T-helper 2 cell treated with Interferon-gamma antibody and Interleukin-4, amounts not matched to agents 100 ng/mL and 5 ng/mL, for 36 hours (primary cell): Measurements from ENCODE around the gene CHST14. TPM values are rescaled to one million over a fixed set of nuclear protein-coding genes. Genes with fewer than 3 reads are reported as not detected.
"Not testable (repeated sequence)": the region's sequence is repeated elsewhere in the genome, so short reads cannot be mapped to it uniquely, and the experiment has no call there.

Experiments used
- intact Hi-C: fragments of 100-400 bp; cut with micrococcal nuclease; formaldehyde crosslinking; loops from one replicate; pipeline ENCODE4 v1.15.1; 2023
- total RNA-seq: library from RNA; stranded (reverse); gene quantifications from 2 replicates; pipeline ENCODE4 v1.2.3, GENCODE V29; 2022

CHST14 gene
- total RNA-seq, 1 donor from 2014 or later, result 16.5 TPM

GRCh38 chr15:40440743-40441564 lies 29.8 kb upstream of the CHST14 start, which contains the start of gene BAHD1:
Gene BAHD1 (plus strand): TSS chr15:40440953. CDS start chr15:40458465, 17,512 bp downstream.
- intact Hi-C loops, result loop anchor here (1.0 to 5.0 kb wide), 4 partner anchors 30 to 126 kb away; partner anchors contain the start of genes CCDC32, CHST14 and RPUSD2

- intact Hi-C loops, result loop anchor here (1.0 to 5.0 kb wide), 4 partner anchors 29 to 147 kb away; partner anchors contain the start of genes CCDC32, CHST14 and RPUSD2
These were observed 28.9 kb upstream of the CHST14 start for GRCh38 chr15:40441565-40442531.

GRCh38 chr15:40443255-40443654 lies 27.5 kb upstream of the CHST14 start:
- intact Hi-C loops, result loop anchor here (5.0 kb wide), 2 partner anchors 64 to 124 kb away; partner anchors contain the start of genes CCDC32 and RPUSD2

GRCh38 chr15:40443846-40444245 lies 26.9 kb upstream of the CHST14 start:
- intact Hi-C loops, result loop anchor here (5.0 kb wide), 2 partner anchors 63 to 123 kb away; partner anchors contain the start of genes CCDC32 and RPUSD2

GRCh38 chr15:40444736-40445135 lies 26.0 kb upstream of the CHST14 start:
- intact Hi-C loops, result loop anchor here (5.0 kb wide), 2 partner anchors 63 to 123 kb away; partner anchors contain the start of genes CCDC32 and RPUSD2

GRCh38 chr15:40445421-40445922 lies 25.3 kb upstream of the CHST14 start:
- intact Hi-C loops, result no loop called here

GRCh38 chr15:40446144-40446543 lies 24.6 kb upstream of the CHST14 start:
- intact Hi-C loops, result no loop called here

GRCh38 chr15:40448354-40448753 lies 22.4 kb upstream of the CHST14 start:
- intact Hi-C loops, result no loop called here

- intact Hi-C loops, result no loop called here
These were observed 21.5 kb upstream of the CHST14 start for GRCh38 chr15:40449275-40449674.

GRCh38 chr15:40450047-40450446 lies 20.7 kb upstream of the CHST14 start:
- intact Hi-C loops, result no loop called here

- intact Hi-C loops, result no loop called here
These were observed 19.1 kb upstream of the CHST14 start for GRCh38 chr15:40451527-40452158.

- intact Hi-C loops, result no loop called here
These were observed 18.3 kb upstream of the CHST14 start for GRCh38 chr15:40452296-40453090.

GRCh38 chr15:40453941-40454340 lies 16.8 kb upstream of the CHST14 start:
- intact Hi-C loops, result not testable (repeated sequence)

GRCh38 chr15:40454904-40455391 lies 15.8 kb upstream of the CHST14 start:
- intact Hi-C loops, result no loop called here

- intact Hi-C loops, result no loop called here
These were observed 14.5 kb upstream of the CHST14 start for GRCh38 chr15:40456299-40456712.

- intact Hi-C loops, result no loop called here
These were observed 14.0 kb upstream of the CHST14 start for GRCh38 chr15:40456738-40457137.

GRCh38 chr15:40458495-40459371 lies 12.1 kb upstream of the CHST14 start:
- intact Hi-C loops, result no loop called here

GRCh38 chr15:40459391-40460015 lies 11.3 kb upstream of the CHST14 start:
- intact Hi-C loops, result no loop called here
